Heart left ventricle (tissue), 13 donors: ENCODE measurements around the gene ENKUR.

ENCODE experiments used
- POLR2A ChIP-seq, 2 donors: fragments of 450-650 bp; IDR thresholded peaks; one replicate each; pipeline ENCODE4 v1.6.1; 2017; ENCODE audit warnings: antibody characterized with exemption in 2 of 2, mild to moderate bottlenecking in 2 of 2, moderate library complexity in 2 of 2
- TF ChIP-seq, protein P1 (sequence below), 12 donors: fragments of 200-600 bp; sonication (generic) in 4 of 12; IDR thresholded peaks; one replicate each; pipeline versions ENCODE4 v1.5.0 to v1.8.0; 2018 to 2022; ENCODE audit warnings: antibody characterized with exemption in 12 of 12, mild to moderate bottlenecking in 5 of 12
- donor health status: ischemic (EF 13 %, LVEDD 7.1; RV severe dilation, severe dysfunction).
- donor health status: DM: no; HTN: yes; CAD: no.
- donor health status: DM: no; HTN: no; CAD: no.
- donor health status: ischemic (EF 25% LVEDD 6.9; RV normal size, moderate dysfunction).
- donor health status: ischemic (EF 25% LVEDD 5.7; RV mildly dilated, moderate dysfunction).
- donor health status: ischemic (EF 35%, LVEDD 5.7; RV mildly dilated, moderate dysfunction).
- donor health status: nonischemic (EF 11% LVEDD 7.7; RV severe dilation, severe dysfunction).
- donor health status: DM: yes; HTN: yes; CAD: no.
- donor health status: PGD.
- donor health status: ischemic (EF 29% LVEDD 5.4; RV normal size, mild dysfunction).
- donor health status: nonischemic (EF 23%, LVEDD 6.1; RV moderate dilation, normal function).

GRCh38 chr10:24959382-24959730 lies 56.6 kb downstream of the ENKUR start:
- no peak for TF ChIP-seq POLR2A (IDR thresholded peaks at IDR 0.05)
- TF ChIP-seq, protein P1, sequence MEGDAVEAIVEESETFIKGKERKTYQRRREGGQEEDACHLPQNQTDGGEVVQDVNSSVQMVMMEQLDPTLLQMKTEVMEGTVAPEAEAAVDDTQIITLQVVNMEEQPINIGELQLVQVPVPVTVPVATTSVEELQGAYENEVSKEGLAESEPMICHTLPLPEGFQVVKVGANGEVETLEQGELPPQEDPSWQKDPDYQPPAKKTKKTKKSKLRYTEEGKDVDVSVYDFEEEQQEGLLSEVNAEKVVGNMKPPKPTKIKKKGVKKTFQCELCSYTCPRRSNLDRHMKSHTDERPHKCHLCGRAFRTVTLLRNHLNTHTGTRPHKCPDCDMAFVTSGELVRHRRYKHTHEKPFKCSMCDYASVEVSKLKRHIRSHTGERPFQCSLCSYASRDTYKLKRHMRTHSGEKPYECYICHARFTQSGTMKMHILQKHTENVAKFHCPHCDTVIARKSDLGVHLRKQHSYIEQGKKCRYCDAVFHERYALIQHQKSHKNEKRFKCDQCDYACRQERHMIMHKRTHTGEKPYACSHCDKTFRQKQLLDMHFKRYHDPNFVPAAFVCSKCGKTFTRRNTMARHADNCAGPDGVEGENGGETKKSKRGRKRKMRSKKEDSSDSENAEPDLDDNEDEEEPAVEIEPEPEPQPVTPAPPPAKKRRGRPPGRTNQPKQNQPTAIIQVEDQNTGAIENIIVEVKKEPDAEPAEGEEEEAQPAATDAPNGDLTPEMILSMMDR (IDR thresholded peaks at IDR 0.05) = no peak
